OCI-LY7 (cell line): ENCODE data around the gene MSL1.

ENCODE experiments used
- EZH2phosphoT487 ChIP-seq: fragments of 200-600 bp; sonication (generic); IDR thresholded peaks from 2 replicates; pipeline ENCODE4 v1.6.1; 2018; ENCODE audit warnings: low read depth, borderline replicate concordance, mild to moderate bottlenecking, mixed run types, antibody characterized with exemption, low read length, moderate library complexity, mixed read lengths
- TF ChIP-seq, protein P1 (sequence below): fragments of 200-600 bp; sonication (generic); conservative IDR thresholded peaks from 2 replicates; pipeline ENCODE4 v1.5.1; 2014; ENCODE audit warnings: mild to moderate bottlenecking, antibody characterized with exemption, low read length, moderate library complexity, mixed read lengths

DNA sequence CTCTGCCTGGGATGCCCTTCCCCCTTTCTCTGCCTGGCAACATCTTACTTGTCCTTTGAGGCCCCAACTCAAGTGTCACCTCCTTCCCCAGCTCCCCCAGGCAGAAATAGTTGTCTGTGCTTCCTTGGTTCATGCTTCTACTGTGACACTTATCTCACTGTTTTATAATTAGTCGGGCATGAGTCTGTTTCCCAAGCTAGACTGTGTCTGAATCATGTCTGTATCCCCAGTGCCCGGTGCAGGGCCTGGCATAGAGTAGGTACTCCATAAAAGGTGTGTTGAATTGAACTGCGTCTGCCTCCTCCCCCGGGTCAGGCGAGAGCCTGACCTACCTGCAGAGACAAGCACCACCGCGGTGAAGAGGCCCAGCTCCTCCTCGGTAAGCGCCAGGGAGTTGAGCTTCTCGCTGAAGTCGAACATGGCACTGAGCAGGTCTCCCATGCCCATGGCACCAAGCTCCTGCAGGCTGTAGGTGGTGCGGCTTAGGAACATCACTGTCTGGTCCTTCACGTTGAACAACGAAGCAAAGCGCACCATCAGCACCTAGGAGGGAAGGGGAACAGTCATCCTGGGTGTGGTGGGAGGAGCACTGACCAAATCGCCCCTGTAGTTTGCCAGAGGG, 28.1 kb upstream of the MSL1 start:
- TF ChIP-seq, protein P1, sequence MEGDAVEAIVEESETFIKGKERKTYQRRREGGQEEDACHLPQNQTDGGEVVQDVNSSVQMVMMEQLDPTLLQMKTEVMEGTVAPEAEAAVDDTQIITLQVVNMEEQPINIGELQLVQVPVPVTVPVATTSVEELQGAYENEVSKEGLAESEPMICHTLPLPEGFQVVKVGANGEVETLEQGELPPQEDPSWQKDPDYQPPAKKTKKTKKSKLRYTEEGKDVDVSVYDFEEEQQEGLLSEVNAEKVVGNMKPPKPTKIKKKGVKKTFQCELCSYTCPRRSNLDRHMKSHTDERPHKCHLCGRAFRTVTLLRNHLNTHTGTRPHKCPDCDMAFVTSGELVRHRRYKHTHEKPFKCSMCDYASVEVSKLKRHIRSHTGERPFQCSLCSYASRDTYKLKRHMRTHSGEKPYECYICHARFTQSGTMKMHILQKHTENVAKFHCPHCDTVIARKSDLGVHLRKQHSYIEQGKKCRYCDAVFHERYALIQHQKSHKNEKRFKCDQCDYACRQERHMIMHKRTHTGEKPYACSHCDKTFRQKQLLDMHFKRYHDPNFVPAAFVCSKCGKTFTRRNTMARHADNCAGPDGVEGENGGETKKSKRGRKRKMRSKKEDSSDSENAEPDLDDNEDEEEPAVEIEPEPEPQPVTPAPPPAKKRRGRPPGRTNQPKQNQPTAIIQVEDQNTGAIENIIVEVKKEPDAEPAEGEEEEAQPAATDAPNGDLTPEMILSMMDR, result no peak
- no peak for TF ChIP-seq EZH2phosphoT487
